HG03103 (cell line): ENCODE measurements around the gene AVPI1.
"Not testable (repeated sequence)": the region's sequence is repeated elsewhere in the genome, so short reads cannot be mapped to it uniquely, and the experiment has no call there.

Experiments used
- ATAC-seq: cut with Tn5 transposase; IDR thresholded peaks from one replicate; pipeline ENCODE4 v1.9.1; 2021; ENCODE audit warnings: low read depth; ENCODE audit not compliant: unreplicated experiment

Gene AVPI1

DNA sequence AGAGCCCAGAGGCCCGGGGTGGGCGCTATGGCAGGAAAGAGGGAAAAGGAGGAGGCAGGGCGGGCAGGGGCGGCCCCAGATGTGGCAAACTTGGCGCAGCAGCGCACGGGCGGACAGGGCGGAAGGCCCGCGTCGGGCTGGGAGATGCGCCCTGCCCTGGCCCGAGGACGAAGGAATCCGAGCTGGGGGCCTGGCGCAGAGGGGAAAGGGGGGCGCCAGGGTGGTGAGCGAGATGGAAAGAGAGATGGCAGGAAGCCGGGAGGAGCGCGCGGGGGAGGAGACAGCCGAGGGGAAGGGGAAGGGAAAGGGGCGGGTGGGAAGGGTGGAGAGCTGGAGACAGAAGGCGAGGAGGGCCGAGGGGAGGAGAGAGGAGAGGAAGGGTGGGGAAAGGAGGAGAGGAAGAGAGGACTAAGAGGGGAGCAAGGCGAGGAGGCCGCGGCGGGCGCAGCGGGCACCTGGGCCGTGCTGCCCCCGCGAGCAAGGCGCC lies 26.3 kb upstream of the AVPI1 start, which contains the start of gene MARVELD1:
Gene MARVELD1, plus strand, starts transcription at position 392 of the 487 bp plus-strand sequence. CDS start 147 bp downstream, outside the sequence.
- no peak for ATAC-seq

DNA sequence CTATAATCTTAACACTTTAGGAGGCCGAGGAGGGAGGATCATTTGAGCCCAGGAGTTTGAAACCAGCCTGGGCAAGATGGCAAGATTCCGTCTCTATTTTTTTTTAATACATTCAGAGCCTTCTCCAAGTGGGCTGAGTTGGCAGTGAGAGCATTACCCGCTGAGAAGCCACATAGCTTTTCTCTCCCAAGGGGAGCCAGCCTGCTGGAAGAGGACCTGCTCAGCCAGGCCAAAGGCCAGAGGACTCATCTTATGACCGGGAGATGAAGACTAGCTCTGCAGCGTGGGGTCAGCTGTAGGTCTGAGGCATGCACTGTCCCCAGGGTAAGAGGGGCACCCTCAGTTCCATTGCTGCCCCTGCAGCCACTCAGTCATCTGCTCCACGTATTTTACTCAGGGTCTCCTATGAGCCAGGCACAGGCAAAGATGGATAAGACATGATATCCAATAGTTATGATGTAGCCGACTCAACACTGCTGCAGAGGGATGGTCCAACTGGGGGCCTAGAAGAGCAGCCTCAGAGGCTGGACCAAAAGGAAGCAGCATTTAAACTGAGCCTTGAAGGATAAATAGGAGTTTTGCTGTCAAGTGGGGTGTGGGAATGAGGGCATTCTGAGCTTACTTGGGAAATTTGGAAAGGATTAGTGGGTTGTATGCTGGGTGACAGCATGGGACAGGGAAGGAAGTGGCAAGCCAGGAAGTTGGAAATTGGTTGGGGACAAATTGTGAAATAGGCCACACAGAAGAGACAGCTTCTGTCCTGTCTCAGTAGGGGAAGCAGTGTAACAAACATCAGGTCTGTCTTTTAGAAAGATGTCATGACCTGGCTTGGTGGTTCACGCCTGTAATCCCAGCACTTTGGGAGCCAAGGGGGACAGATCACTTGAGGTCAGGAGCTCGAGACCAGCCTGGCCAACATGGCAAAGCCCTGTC lies 24.9 kb upstream of the AVPI1 start:
- no peak for ATAC-seq

DNA sequence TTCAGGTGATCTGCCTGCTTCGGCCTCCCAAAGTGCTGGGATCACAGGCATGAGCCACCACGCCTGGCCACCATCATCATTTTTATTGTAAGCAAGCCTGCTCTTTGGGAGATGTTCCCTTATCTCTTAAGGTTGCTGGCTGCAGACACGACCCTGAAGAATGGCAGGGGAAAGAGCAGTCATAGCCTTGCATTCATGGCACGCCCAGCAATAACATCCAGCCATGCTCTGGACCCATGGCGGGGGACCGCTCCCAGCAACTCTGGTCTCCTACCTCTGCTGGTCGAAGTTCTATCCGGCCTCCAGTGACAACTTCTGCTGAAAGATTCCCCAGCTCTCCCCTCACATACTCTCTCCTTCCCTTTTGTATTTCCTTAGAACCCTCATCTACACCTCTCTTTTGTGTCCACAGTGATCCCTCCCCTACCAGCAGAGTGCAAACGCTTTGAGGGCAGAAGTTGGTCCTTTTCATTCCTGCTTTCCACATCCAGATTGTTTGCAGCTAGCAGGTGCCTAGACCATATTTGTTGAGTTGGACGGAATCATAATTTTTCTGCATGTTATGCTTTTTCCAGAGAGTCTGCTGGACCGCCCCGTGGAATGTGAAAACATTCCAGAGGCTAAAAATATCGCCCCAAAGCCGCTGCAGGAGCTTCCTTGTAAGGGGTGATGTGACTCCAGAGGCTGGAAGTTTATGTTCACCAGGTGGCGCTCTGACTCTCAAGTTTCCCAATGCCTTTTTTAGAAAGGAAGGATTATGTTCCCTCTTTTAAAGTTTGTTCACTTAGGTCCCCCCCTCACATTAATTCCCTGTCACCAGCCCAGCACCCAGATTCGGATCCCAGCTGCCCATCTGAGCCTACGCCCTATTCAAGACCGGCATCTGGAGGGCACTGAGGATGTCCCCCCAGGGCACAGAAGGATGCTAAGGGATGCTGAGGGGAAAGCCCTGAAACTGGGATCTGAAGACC lies 22.2 kb upstream of the AVPI1 start:
- ATAC-seq, result no peak

DNA sequence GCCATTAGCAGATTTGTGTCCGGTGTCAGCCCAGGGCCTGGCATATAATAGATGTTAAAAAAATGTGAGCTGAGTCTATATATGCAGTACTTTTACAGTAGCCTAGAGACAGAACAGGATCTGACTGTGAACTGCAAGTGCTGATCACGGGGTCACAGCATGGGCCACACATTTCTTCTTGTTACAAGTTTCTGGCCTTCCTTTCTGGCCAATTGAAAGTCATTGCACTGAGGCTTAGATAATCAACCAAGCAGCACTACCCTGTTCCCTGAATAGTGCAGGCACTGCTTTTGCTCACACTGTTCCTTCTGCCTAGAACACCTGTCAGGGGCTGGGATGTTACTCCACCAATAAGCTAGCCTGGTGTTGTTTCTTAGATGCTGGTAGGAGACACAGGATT lies 21.1 kb upstream of the AVPI1 start:
- ATAC-seq, result no peak

DNA sequence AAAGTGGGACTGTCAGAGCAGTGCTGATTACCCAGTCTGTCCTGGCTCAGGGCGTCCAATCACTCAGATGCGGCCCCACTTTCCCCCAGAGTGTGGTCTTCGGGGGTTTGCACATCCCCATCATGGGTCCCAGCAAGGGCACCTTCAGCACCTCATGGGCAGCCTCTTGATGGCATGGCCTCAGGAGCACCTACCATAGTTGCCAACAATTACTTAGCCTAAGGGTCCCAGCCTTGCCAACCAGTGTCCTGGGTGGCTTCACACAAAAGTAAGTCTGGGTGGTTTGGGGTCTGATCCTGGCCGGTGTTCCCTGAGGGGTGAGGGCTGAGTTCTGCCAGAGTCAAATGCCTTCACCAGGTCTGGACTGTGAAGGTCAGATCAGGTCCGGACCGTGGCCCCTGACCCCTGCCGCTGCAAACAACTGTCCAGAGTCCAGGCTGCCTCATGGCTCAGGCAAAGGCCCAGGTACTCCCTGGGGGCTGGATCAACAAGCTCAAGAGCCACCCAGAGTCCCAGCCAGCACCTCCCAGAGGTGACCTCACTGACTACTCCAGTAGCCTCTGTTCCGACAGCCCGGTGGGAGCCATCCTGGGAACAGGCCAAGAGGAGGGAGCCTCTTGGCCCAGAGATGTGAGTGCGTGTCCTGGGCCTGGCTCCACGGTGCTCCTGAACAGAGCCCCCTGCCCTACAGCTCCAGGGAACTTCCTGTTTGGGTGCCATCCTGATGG lies 20.3 kb upstream of the AVPI1 start:
- no peak for ATAC-seq

DNA sequence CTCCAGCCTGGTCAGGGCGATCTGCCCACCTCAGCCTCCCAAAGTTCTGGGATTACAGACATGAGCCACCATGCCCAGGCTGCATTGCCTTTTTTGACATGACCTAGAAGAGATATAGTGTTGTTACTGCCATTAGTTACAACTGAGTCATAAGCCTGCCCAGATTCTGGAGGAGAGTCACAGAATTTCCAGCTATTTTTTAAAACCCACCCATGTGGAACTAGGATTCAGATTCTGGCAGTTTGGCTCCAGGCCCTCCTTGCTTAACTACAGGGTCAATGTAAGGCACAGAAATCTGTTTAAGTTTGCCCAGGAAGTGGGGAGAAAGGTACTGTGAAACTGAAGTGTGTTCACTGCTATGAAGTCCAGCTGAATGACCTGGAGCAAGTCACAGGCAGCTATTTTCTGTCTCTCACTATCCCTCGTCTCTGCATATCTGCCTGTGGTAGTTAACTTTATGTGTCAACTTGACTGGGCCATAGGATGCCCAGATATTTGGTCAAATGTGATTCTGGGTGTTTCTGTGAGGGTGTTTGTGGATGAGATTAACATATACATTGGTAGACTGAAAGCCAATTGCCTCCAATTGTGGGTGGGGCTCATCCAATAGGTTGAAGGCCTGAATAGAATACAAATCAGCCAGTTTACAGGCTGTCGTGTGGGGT lies 18.1 kb upstream of the AVPI1 start:
- no peak for ATAC-seq

DNA sequence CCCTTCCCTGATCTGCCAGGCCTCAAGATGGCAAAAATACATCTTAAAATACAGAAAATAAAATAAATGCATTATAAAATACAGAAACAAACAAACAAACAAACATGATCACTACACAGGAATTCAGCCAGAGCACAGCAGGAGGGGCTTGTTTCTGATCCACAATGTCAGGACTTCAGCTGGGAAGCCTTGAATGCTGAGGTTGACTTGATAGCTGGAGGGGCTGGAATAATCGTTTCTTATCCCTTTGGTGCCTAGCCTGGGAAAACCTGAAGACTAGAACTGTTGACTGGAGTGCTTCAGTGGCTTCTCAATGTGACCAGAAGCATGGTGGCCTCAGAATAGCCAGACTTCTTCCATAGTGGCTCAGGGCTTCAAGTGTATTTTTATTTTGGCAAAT lies 17.3 kb upstream of the AVPI1 start:
- no peak for ATAC-seq

DNA sequence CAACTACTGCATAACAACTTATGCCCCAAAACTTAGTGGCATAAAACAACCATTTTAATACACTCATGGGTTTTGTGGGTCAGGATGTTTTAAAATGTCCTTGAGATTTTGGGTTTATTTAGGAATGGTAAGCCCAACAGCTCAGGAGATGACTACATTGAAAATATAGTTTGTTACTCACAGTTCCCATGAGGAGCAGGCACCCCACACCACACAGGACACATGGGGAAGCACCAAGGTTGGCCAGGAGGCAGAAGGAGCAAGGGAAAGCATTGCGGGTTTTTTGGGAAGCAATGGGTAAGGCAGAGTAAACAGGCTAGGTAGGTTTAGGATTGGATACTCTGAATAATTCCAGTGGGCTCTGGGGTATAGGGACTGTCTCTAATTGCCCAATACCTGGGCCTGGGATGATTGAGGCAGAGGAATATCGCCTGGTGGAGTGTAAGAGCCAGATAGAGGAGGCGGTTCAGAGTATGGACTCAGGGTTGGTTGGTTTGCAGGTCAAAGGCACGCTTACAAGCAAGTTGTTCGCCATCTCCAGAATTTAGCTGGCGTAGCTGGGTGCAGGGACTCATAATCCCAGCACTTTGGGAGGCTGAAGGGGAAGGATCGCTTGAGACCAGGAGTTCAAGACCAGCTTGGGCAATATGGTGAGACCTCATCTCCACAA lies 16.5 kb upstream of the AVPI1 start:
- no peak for ATAC-seq

DNA sequence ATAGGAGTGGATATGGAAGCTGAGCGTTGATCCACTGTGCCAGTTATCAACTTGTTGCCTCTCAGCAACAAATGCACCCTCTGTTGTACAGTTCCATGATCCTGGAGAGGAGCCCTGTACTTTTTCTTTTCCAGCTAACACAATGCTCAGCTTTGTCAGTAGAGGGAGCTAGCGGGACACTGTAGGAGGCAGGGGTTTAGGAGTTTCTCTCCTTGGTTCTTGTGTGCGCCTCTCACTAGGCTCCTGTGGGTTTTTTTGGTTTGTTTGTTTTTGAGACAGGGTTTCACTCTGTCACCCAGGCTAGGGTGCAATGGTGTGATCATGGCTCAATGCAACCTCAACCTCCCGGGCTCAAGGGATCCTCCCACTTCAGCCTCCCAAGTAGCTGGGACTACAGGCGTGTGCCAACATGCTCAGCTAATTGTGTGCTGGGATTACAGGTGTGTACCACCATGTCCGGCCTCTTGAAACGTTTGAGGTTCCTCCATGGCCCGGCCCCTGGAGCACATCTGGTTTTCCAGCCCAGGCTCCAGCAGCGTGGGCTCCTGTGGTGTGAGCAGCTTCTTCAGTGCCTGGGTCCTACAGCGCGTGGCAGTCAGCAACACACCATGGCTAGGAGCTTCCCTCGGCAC lies 14.5 kb upstream of the AVPI1 start:
- ATAC-seq, result peak; percentile 68

DNA sequence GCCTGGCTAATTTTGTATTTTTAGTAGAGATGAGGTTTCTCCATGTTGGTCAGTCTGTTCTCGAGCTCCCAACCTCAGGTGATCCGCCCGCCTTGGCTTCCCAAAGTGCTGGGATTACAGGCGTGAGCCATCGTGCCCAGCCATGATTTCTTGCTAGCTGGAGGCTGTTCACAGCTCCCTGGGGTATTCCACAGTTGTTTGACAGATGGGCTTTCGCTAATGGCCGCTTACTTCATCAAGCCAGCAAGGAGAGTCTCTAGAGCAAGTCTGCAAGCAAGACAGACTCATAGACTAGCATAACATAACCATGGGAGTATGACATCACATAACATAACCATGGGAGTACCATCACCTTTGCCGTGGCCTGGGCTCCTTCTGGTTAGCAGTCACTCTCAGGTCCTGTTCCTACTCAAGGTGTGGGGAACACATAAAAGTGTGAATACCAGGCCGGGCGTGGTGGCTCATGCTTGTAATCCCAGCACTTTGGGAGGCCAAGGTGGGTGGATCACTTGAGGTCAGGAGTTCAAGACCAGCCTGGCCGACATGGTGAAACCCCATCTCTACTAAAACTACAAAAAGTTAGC lies 11.1 kb upstream of the AVPI1 start:
- ATAC-seq, result not testable (repeated sequence)

DNA sequence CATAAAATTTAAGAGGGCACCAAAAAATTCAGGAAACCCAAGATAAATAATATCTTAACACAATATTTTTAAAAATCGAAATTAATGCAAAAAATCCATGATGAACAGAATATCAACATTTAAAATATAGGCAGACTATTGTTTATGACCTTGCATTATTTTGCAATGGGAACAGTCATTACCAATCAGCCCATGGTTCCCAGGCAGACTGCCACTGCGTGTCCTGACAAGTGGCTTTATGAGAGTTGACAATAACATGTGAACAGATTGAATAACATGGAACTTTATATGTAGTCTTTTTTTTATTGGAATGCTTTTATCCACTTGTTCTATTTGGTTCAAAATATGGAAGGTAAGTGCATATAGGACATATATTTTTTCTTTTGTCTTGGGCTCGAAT lies 3.1 kb upstream of the AVPI1 start:
- no peak for ATAC-seq

DNA sequence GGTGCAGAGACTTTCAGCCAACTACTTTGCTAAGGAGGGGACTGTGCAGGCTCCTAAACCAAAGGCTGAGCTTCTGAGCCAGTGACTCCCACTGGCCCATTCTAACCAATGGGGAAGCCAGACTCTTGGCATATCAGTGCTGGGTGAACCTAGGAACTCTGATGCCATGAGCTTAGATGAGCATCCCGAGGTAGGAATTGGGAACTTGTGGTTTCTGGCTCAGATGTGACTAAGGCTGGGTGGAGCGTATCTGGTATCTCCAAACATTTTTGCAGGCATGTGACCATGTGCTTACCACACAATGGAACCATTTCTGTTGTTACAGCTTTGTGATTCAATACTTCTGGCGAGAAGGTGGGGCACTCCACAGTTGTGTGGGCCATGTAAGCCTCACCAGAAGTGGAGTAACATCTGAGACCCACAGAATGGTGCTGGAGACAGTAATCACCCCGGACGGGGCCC lies 2.5 kb upstream of the AVPI1 start:
- no peak for ATAC-seq

DNA sequence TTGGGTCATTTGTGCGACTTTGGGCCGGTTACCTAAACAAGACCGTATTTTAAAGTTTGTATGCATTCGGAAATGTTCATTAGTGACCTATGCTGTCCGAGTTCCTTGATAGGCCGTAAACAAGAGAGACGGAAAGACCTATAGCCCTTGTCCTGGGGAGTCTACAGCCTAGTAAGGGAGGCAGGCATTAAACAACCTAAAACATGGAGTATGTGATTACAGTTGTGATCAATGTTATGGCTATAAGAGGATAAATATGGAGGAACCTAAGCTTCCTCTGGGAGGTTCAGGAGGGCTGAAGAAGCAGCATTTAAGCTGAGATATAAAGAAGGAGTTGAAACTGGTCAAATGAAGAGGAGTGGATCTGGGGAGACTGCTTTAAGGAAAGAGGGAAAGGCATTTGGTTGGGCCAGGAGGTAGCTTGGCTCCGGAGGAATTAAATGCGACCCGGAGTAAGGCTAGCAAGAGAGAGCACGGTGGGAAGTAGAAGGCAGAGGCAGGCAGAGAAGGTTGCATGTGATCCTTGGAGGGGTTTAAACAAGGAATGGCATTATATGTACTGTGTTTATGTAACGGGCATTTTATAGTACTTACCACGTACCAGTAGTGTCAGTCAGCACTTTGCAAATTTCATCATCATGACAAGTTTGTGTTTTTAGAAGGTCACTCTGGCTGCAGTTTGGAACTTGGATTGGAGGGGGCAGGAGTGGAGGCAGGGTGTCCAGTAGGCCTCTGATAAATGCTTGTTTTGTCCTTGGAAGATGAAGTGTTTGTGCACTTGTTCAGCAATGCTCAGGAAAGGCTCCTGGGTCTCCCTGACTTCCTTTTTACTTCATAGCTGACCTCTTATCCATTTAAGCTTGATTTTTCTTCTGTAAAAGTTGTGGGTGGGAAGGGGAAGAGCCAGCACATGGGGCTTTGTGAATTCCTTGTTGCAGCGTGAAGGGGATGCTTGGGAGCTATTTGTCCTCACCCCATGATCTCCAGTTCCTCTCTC lies 1.0 kb upstream of the AVPI1 start:
- ATAC-seq, result no peak

DNA sequence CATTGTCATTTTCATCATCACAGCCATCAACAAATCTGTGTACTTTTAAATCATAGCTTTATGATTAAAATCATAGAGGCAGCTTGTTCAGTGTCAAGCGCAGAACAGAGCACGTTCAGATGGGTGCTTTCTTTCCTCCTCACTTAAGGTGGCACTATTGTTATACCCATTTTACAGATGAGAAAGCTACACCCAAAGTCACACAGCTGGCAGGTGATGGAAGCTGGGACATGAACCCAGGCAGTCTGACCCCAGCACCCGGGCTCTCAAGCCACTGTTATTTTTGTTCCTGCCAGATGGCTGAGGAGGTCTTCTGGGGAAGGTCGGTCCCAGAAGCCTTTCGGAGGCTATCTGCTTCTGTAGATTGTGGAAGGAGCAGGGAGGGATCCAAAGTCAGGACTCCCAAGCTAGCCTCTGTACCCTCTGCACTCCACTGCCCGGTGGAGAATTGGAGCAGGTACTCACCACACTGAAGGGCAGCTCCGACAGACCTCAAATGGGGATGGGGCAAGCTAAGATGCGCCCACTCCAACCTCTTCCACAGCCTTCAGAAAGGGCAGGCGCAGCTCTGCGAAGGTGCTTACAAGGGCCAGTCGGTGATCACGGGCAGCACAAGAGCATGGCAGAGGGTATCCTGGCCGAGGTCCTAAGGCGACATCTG lies 610 bp downstream of the AVPI1 start:
- ATAC-seq, result peak; percentile 11

DNA sequence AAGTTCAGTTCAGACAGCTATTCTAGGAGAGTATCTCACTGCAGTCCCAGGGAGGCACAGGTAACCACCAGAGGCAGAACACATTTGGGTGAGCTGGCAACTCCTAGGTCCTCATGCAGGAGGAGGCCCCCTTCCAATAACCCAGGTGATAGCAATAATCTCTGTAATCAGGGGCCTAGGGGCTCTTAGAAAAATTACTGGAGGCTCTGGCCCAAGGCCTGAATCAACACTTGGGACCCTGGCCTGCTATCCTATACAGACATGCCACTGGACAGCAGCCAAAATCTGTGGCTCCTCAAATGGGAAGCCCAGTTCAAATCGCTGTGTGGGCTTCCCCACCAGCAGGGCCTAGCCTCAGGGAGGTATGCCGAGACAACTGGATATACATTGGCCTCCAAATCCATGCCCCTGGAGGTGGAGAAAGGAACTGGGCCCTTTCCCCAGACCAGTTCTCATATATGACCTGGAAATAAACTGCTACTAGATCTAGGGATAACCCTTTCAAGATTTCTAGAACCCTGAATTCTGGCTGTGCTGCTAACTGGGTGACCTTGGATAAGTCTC lies 1.6 kb downstream of the AVPI1 start:
- ATAC-seq, result no peak

DNA sequence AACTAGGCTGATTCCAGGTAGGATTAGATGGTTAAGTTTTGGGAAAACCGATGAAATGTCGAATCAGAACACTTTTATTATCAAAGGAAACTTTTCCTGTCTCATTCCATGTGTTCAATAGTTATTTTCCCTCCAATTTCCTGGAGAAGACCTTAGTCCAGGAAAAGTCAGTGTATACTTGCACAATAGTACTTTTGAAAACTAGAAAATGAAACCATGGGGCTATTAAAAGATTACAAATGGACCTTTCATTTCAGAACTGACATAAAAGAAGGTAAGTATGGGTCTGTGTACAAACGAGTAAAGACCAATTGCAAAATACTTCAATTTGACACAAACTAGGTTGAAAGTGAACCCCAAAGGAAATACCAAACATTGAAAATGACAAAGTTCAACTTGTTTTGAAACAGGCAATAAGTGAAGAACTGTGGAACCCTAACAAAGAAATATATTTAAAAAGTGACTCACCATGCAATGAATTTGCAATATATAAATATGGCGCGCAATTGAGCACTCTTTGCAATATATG lies 2.1 kb downstream of the AVPI1 start:
- ATAC-seq, result no peak
